GM18907 (cell line): ENCODE data around the gene NRG2.

Experiments used
- ATAC-seq: cut with Tn5 transposase; IDR thresholded peaks from one replicate; pipeline ENCODE4 v1.9.1; 2021; ENCODE audit warnings: mild to moderate bottlenecking, moderate library complexity; ENCODE audit not compliant: unreplicated experiment

NRG2 gene

DNA sequence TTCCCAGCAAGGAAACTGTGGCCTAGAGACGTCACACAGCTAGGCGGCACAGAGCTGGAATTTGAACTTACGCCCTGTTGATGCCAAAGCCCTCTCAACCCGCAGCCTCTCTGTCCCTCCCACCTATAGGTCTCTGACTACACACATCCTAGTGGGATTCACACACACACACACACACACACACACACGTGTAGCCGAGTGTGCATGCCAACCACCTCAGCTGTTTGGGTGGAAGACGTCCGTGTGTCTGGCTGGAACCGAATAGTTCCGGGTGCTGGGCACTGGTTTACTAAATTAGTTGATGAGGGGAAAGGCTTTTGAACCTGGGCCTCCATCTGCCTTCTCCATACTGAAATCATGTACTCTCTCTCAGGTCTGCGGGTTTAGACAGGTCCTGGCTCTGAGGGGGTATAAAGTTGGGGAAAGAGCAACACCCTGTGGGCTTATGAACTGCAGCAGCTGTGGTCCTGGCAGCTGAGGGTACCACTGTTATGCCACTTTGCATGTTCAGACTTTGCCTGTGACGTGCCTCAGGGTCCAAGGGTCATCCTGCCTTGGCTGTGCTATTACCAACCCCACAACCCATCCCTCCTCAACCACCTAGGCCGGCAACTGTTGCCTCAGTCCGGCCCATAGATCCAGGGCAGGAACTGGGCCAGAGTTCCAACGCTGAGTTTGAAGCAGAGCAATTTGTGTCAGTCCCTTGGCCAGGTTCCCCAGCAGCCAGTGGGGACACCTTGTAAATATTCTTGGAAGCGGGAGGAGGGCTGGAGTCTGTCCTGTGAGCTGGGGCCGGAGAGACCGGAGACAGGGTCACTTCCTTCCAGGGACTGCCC is 197.0 kb downstream of the NRG2 start:
- ATAC-seq = no peak

DNA sequence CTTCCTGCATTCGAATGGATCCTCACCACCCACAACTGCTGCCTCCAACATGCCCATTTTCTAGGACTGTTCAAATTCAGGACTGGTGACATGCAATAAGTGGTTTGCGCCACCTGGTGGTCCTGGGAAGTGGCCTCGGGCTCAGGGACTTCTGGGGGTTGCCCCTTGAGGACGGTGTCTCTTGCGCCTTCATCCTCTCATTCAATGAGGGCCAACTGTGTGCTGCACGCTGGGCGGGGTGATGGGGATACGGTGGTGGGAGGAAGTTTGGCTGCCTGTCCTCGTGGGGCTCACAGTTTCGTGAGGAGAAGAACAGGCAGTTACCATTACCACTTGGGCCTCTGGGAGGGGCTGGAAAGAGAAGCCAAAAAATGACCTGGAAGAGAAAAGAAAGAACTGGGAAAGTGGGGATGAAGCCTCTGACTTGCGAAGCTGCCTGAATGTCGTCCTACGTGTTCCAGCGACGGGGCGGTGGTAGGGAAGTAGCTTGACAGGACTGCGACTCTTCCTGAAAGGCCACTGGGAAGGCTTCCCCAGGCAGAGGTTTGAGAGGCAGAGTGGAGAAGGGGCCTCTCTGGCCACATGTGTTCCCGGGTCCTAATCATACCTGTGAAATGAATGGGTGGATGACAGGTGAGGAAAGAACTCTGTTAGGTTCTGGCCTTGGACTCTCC is 198.5 kb downstream of the NRG2 start:
- peak; percentile 52 for ATAC-seq

DNA sequence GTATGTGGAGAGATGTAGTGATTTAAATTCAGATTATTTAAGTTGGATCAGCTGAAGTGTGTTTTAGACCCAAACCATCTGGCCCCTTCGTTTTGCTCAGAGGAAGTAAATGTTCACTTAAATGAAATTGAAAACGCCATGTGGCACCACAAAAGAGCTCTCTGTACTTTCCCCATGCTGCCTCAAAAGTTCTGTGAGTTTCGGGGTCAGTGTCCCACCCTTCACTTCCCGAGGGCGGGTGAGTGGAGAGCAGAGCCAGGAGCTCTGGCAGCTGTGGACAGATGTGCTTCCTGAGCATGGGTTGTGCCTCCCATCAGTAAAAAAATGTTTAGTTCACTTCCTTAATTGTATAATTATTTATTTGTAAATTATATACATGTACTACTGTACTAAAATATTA is 199.1 kb downstream of the NRG2 start:
- no peak for ATAC-seq

GRCh38 chr5:139842321-139842720 is 200.8 kb downstream of the NRG2 start:
- ATAC-seq = no peak

DNA sequence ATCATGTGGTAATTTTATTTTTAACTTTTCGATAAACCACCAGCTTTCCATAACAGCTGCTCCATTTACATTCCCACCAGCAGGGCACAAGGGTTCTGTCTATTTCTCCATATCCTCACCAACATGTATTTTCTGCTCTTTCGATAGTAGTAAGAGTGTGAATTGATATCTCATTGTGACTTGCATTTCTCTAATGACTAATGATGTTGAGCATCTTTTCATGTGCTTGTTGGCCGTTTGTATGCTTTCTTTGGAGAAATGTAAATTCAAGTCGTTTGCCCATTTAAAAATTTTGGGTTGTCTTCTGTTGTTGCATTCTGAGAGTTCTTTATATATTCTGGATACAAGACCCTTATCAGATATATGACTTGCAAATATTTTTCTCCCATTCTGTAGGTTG is 201.6 kb downstream of the NRG2 start:
- ATAC-seq = no peak

DNA sequence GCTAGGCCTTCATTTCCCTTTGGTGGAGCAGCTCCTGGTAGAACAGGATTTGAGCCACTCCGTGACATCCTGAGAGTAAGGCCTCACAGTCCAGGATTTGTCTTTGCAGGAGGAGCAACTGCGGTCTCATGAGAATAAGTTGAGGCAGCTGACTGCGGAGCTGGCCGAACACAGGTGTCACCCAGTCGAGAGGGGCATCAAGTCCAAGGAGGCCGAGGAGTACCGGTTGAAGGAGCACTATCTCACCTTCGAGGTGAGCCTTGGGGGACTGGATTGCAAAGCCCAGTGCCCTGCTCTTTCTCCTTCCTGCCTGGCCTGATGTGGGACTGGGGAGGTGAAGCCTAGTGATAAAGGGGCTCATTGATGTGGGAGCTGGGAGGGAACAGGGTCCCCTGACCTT is 203.2 kb downstream of the NRG2 start:
- ATAC-seq = no peak

GRCh38 chr5:139839232-139839815 is 203.8 kb downstream of the NRG2 start:
- ATAC-seq = no peak

DNA sequence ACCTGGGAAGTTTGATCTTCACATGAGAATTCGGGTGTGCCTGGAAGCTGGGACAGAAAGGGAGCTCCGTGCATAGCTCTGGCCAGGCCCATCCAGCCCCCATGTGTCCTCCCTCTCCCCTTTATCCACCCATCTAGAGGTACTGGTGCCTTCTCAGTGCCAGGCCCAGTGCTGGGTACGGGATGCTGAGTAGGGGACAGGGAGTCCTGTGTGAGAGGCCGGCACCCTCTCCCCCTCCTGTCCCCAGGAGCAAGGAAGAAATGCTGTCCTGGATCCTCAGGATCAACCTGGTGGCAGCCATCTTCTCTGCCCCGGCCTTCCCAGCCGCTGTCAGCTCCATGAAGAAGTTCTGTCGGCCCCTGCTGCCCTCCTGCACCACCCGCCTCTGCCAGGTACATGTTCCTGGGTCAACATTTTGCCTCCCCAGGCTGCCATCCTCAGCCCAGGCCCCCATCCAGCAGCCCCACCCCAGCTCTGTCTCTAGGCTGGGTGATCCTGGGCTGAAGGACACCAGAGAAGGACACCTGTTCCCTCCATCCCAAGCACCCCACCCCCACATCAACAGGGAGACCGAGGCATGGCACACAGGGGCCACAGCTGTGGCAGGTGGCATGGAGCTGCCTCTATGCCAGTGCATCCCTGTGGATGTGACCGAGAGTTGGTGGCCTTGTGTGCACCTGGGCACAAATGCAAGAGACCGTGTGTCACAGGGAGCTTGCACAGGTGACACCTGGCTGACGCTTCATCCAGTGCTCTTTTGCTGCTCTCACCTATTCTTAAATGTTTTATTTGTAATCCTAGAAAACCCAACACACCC is 204.5 kb downstream of the NRG2 start:
- ATAC-seq = no peak

- no peak for ATAC-seq
These were observed 205.3 kb downstream of the NRG2 start for GRCh38 chr5:139837711-139838380.

GRCh38 chr5:139836469-139837208 is 206.5 kb downstream of the NRG2 start:
- ATAC-seq = no peak

DNA sequence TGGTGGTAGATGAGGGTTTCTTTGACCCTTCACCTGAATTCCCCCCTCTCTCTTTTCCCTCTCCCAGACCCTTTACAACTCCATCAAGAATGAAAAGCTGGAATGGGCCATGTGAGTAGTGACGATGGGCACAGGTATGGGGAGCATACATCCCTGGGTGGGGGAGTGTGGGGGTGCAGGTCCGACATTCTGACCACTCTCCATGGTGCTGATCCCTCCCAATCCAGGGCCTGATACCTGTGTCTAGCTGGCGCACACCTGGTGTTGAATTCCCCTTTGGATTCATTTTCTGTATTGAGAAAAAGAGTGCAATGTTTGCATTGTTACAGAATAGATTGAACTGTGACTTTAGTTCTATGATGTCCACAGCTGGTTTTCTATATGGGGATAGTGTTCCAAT is 207.4 kb downstream of the NRG2 start:
- no peak for ATAC-seq

DNA sequence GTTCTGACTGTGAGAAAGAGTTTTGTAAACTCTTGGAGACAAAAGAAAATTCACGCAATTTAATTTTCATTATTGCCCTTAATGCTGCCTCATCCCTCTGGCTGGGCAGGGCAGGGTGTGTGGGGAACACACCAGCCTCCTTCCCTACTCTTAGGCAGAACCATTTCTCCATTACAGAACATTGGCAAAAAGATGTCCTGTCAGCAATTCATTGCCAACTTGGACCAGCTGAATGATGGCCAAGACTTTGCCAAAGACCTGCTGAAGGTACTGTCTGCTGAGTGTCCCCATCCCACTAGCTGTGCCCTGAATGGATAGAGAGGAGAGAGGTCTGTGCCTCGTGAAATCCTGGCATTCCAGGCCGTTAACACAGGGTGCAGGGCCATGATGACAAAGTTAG is 209.6 kb downstream of the NRG2 start:
- no peak for ATAC-seq

DNA sequence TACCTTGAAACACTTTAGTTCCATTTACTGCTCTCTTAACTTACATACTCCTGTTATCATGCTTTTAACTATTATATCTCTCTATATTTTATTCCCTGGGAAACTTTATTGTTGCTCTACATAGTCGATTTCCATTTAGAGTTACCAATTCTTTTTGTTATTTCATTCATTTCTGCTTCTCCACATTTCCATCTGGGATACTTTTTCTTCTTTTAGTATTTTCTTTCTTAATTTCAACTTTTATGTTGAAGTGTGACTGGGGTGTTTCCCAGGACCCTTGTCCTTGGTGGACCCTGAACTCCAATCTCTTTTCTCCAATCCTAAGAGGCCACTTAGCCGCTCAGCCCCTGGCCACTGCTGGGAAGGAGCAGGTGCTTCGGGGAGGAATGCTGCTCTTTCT is 211.5 kb downstream of the NRG2 start:
- no peak for ATAC-seq

DNA sequence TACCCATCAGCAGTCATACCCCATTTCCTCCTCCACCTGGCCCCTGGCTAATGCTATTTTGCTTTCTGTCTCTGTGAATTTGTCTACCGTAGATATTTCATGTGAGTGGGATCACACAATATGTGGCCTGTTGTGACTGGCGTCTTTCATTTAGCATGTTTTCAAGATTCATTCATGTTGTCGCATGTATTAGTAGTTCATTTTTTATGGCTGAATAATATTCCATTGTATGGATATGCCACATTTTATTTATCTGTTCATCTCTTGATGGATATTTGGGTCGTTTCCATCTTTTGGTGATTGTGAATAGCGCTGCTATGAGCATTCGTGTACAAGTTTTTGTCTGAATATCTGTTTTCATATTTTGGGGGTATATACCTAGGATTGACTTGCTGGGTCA is 213.6 kb downstream of the NRG2 start:
- no peak for ATAC-seq

GRCh38 chr5:139828207-139828895 is 214.7 kb downstream of the NRG2 start:
- no peak for ATAC-seq

GRCh38 chr5:139825690-139826089 is 217.4 kb downstream of the NRG2 start:
- no peak for ATAC-seq

DNA sequence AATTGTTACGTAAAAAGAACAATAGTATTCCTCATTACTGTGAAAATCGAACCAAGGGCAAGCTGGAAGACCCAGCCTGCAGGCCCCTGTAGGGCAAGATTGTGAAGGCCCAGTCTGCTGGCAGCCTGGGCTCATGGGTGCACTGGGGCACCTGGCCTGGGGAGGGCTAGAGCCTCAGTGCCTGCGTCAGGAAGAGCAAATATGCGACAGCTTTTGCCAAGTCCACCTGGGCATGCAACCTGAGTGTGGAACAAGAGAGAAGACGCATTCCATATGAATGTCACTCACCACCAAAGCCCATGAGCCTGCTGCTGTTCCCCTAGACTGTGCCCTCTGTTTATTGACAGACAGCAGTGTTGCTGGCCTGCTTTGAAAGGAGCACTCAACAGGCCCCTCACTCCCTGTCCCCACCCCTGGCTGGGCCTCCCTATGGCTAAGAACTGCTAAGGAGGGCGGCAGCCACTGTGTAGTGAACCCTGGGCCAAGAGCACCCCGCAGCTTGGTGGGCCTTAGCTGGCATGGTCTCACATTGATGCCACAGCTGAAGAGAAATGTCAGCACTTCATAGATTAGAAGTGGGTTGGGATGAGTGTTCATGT is 219.2 kb downstream of the NRG2 start:
- no peak for ATAC-seq

DNA sequence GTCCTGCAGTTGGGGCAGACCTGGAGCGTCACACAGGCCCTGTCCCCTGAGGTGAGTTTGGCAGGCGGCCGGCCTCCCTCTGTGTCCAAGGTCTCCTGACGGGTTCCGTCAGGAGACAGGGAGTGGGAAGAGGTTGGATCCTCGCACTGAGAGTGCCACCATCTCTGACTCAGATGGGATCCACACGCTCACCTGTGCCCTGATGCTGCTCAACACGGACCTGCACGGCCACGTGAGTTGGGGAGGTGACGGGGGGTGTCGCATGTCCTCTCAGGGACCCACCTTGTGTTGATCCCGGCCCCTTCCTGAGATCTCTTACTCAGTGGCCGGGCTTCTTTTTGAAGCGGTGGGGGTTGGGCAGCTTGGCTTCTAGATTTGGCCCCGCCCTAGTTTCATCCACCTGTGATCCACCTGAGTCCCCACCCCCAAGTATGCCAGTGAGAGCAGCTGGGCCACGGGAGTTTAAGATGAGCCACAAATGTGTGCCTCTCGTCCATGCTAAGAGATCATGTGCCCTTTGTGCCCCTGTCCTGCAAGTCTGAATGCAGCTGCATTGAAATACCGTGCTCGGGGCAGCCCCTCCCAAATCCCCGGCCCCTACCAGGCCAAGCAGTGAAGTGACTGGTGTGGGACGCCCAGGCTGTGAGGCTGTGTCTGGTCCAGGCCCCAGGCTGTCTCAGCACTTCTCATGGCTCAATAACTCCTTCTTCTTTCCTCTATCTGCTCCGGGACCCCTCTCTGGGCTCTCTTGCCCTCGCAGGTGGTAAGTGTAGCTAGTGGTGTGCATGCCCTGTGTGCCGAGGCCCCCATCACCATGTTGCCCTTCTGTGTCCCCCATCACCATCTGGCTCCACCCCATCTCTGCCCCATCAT is 220.3 kb downstream of the NRG2 start:
- no peak for ATAC-seq
